IMR-90 (cell line): ENCODE measurements around the gene MICOS13. TPM values are rescaled to one million over a fixed set of nuclear protein-coding genes. Genes with fewer than 3 reads are reported as not detected.

ENCODE experiments used
- ATAC-seq: fragments of 200-7000 bp; cut with Tn5 transposase; 2 replicates; pipeline ENCODE4 v1.9.1; 2020; ENCODE audit warnings: low read depth, mild to moderate bottlenecking, moderate library complexity
- BruUV-seq: library from RNA; stranded (reverse); fragments of 400-500 nt; replicated peaks from 2 replicates; lab custom pipeline; 2021; lab: Mats Ljungman, UMichigan
- CTCF ChIA-PET: fragments of 300-600 bp; formaldehyde crosslinking; extraction: SDS; loops from one replicate; lab custom pipeline; 2021; ENCODE audit warnings: antibody characterized with exemption; lab: Yijun Ruan, JAX
- POLR2A ChIA-PET: fragments of 300-600 bp; sonication (Branson Sonifier 250); formaldehyde crosslinking; loops from one replicate; lab custom pipeline; 2022; ENCODE audit warnings: antibody characterized with exemption; ENCODE audit not compliant: unreplicated experiment; lab: Charles Lee
- DNase-seq: peaks from one replicate; pipeline ENCODE4 v3.0.0; 2013
- H2AFZ ChIP-seq: replicated peaks from 2 replicates; pipeline ENCODE3; 2013; ENCODE audit warnings: low read length, mild to moderate bottlenecking; ENCODE audit not compliant: poor library complexity
- H2AK5ac ChIP-seq: 2 replicates; pipeline ENCODE4 v1.6.1; 2013; ENCODE audit warnings: low read depth, low read length, inconsistent platforms
- H2AK9ac ChIP-seq: replicated peaks from 2 replicates; pipeline ENCODE3; 2013; ENCODE audit warnings: mild to moderate bottlenecking, low read depth, low read length, moderate library complexity; ENCODE audit not compliant: poor library complexity
- H2BK120ac ChIP-seq: 2 replicates; pipeline ENCODE4 v1.6.1; 2013; ENCODE audit warnings: low read depth, low read length, inconsistent platforms
- H2BK15ac ChIP-seq: 3 replicates; pipeline ENCODE4 v1.6.1; 2013; ENCODE audit warnings: low read depth, low read length, inconsistent platforms
- H2BK20ac ChIP-seq: 2 replicates; pipeline ENCODE4 v1.6.1; 2013; ENCODE audit warnings: low read depth, mild to moderate bottlenecking, inconsistent platforms, low read length, moderate library complexity
- H2BK5ac ChIP-seq: 2 replicates; pipeline ENCODE4 v1.6.1; 2013; ENCODE audit warnings: mild to moderate bottlenecking, low read depth, low read length, inconsistent platforms; ENCODE audit not compliant: poor library complexity, severe bottlenecking
- H3K14ac ChIP-seq: replicated peaks from 2 replicates; pipeline ENCODE4 v1.6.1; 2013; ENCODE audit warnings: low read depth, low read length, inconsistent platforms
- H3K18ac ChIP-seq: 2 replicates; pipeline ENCODE4 v1.6.1; 2013; ENCODE audit warnings: low read depth, low read length, control low read depth
- H3K23ac ChIP-seq: 2 replicates; pipeline ENCODE4 v1.6.1; 2013; ENCODE audit warnings: low read depth, low read length, inconsistent platforms
- H3K27ac ChIP-seq: 2 replicates; pipeline ENCODE4 v1.5.1; 2013; ENCODE audit warnings: mild to moderate bottlenecking, control low read depth, low read length; ENCODE audit not compliant: insufficient read depth
- H3K27me3 ChIP-seq: 2 replicates; pipeline ENCODE4 v1.6.1; 2013; ENCODE audit warnings: low read length; ENCODE audit not compliant: control insufficient read depth, insufficient read depth
- H3K36me3 ChIP-seq: 2 replicates; pipeline ENCODE4 v1.6.1; 2013; ENCODE audit warnings: low read length, mixed read lengths; ENCODE audit not compliant: control insufficient read depth, insufficient read depth
- H3K4ac ChIP-seq: 2 replicates; pipeline ENCODE4 v1.6.1; 2013; ENCODE audit warnings: low read depth, low read length, inconsistent platforms
- H3K4me1 ChIP-seq: 2 replicates; pipeline ENCODE4 v1.6.1; 2013; ENCODE audit warnings: low read length, mixed read lengths; ENCODE audit not compliant: control insufficient read depth, insufficient read depth
- H3K4me2 ChIP-seq: 2 replicates; pipeline ENCODE4 v1.6.1; 2013; ENCODE audit warnings: low read depth, mild to moderate bottlenecking, control low read depth, low read length, moderate library complexity
- H3K4me3 ChIP-seq: 2 replicates; pipeline ENCODE4 v1.5.1; 2013; ENCODE audit warnings: low read depth, mild to moderate bottlenecking, control low read depth, low read length, moderate library complexity; ENCODE audit not compliant: insufficient read depth
- H3K56ac ChIP-seq: 2 replicates; pipeline ENCODE4 v1.6.1; 2013; ENCODE audit warnings: low read length, inconsistent platforms; ENCODE audit not compliant: insufficient read depth; ENCODE audit errors: extremely low read depth
- H3K79me1 ChIP-seq, 2 experiments: 2 replicates each; pipeline ENCODE4 v1.6.1; 2013; ENCODE audit warnings: low read length in 2 of 2, inconsistent platforms in 1 of 2, low read depth in 1 of 2
- H3K9ac ChIP-seq: 2 replicates; pipeline ENCODE4 v1.6.1; 2013; ENCODE audit warnings: low read depth, low read length, control low read depth
- H3K9me1 ChIP-seq: 2 replicates; pipeline ENCODE4 v1.6.1; 2013; ENCODE audit warnings: low read length, inconsistent platforms; ENCODE audit not compliant: insufficient read depth
- H3K9me3 ChIP-seq: 2 replicates; pipeline ENCODE4 v1.6.1; 2013; ENCODE audit warnings: low read length; ENCODE audit not compliant: control insufficient read depth, insufficient read depth
- H4K20me1 ChIP-seq: 2 replicates; pipeline ENCODE4 v1.6.1; 2013; ENCODE audit warnings: low read length, inconsistent platforms; ENCODE audit not compliant: insufficient read depth
- H4K5ac ChIP-seq: 2 replicates; pipeline ENCODE4 v1.6.1; 2013; ENCODE audit warnings: mild to moderate bottlenecking, low read depth, low read length, control low read depth
- H4K8ac ChIP-seq, 2 experiments: 2 replicates each; pipeline ENCODE4 v1.6.1; 2013; ENCODE audit warnings: low read depth in 2 of 2, low read length in 2 of 2, control low read depth in 1 of 2, inconsistent platforms in 1 of 2
- H4K91ac ChIP-seq: 2 replicates; pipeline ENCODE4 v1.6.1; 2013; ENCODE audit warnings: low read depth, low read length, inconsistent platforms; ENCODE audit not compliant: insufficient read depth
- CEBPB ChIP-seq: IDR thresholded peaks from 2 replicates; pipeline ENCODE4 v1.6.1; 2012; ENCODE audit warnings: low read depth, low read length, improper control_type of control experiment
- CHD1 ChIP-seq: IDR thresholded peaks from 2 replicates; pipeline ENCODE4 v1.6.1; 2012; ENCODE audit warnings: low read depth, low read length, improper control_type of control experiment
- MAFK ChIP-seq: IDR thresholded peaks from 2 replicates; pipeline ENCODE4 v1.6.1; 2012; ENCODE audit warnings: low read depth, low read length, improper control_type of control experiment
- MAZ ChIP-seq: IDR thresholded peaks from 2 replicates; pipeline ENCODE4 v1.6.1; 2012; ENCODE audit warnings: low read depth, mild to moderate bottlenecking, low read length, improper control_type of control experiment, moderate library complexity, borderline replicate concordance
- MXI1 ChIP-seq: IDR thresholded peaks from 2 replicates; pipeline ENCODE4 v1.6.1; 2012; ENCODE audit warnings: low read depth, mild to moderate bottlenecking, low read length, moderate library complexity, borderline replicate concordance
- POLR2A ChIP-seq: IDR thresholded peaks from 2 replicates; pipeline ENCODE4 v1.6.1; 2012; ENCODE audit warnings: mild to moderate bottlenecking, low read depth, low read length
- RAD21 ChIP-seq: IDR thresholded peaks from 2 replicates; pipeline ENCODE4 v1.6.1; 2012; ENCODE audit warnings: low read length, improper control_type of control experiment
- RFX5 ChIP-seq: IDR thresholded peaks from 2 replicates; pipeline ENCODE4 v1.8.0; 2012; ENCODE audit warnings: low read depth, mild to moderate bottlenecking, low read length, moderate library complexity
- SMC3 ChIP-seq: fragments of 150-350 bp; IDR thresholded peaks from 2 replicates; pipeline ENCODE4 v1.6.1; 2016; ENCODE audit warnings: low read depth, mild to moderate bottlenecking, antibody characterized with exemption, low read length, moderate library complexity
- WGBS, 2 experiments: methylation state at CpG; one replicate each; pipeline versions ENCODE4 v1.1.5 to v1.1.7; 2013; ENCODE audit warnings: missing lambda C conversion rate in 2 of 2; ENCODE audit not compliant: insufficient read length in 1 of 2; ENCODE audit errors: extremely low coverage in 2 of 2; 5-methylcytosine and 5-hydroxymethylcytosine counted together
- dilution Hi-C: fragments of 300-500 bp; cut with HindIII; formaldehyde crosslinking; loops from one replicate; pipeline ENCODE4 v1.14.3; 2018; ENCODE audit warnings: low sequenced_read_pairs; ENCODE audit not compliant: unreplicated experiment
- in situ Hi-C: fragments of 300-500 bp; cut with MboI; formaldehyde crosslinking; loops from 3 replicates; pipeline ENCODE4 v1.14.3; 2019; ENCODE audit warnings: low sequenced_read_pairs, inconsistent platforms, mixed read lengths
- intact Hi-C: fragments of 100-400 bp; cut with micrococcal nuclease; formaldehyde crosslinking; loops from 2 replicates; pipeline ENCODE4 v1.10.0; 2022
- polyA plus RNA-seq, 3 experiments: library from polyadenylated mRNA; depleted of rRNA; stranded (reverse); fragments of >200 nt; gene quantifications; 2 replicates each; pipeline ENCODE4 v1.2.3, GENCODE V29; 2012; ENCODE audit warnings: low replicate concordance in 1 of 3
- total RNA-seq: library from RNA; depleted of rRNA; stranded (reverse); fragments of >200 nt; gene quantifications from 2 replicates; pipeline ENCODE4 v1.2.3, GENCODE V29; 2012
- TF ChIP-seq, protein P1 (sequence below): fragments of 150-350 bp; IDR thresholded peaks from 2 replicates; pipeline ENCODE4 v1.6.1; 2017; ENCODE audit warnings: mild to moderate bottlenecking, antibody characterized with exemption, low read length, low read depth

Gene MICOS13
- total and polyA plus RNA-seq, 2 of the 4 experiments (the other 2 are of a cell fraction) = 14.5 to 48.9 TPM

DNA sequence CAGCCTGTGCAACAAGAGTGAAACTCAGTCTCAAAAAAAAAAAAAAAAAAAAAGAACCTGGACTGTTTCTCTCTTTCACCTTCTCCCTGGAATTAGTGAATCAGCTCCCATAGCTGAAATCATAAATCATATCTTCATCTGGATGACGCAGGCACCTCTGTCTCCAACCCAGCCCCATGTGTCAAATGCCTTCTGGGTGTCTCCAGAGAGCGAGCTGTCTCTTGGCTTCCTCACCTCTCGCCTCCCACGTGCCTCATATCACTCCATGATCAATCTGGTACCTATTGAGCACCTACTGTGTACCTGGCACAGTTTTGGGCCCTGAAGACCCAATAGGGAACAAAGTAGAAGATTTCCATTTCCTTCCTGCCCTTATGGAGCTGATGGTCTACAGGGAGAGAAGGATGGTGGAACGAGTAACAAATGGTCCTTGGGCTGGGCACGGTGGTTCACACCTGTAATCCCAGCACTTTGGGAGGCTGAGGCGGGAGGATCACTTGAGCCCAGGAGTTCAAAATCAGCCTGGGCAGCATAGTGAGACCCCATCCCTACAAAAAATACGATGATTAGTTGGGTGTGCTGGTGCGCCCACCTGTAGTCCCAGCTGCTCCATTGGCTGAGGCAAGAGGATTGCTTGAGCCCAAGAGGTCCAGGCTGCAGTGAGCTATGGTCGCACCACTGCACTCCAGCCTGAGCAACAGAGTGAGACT lies 3.0 kb upstream of the MICOS13 start:
- ATAC-seq = no peak
- Histone ChIP-seq H2BK120ac (no peak overlapping the region), H3K9ac (no peak overlapping the region), H2AK9ac (no peak overlapping the region), H3K27me3 (no peaks in the 10 kb centered on the region), H3K27ac (no peak overlapping the region), H4K5ac (no peak overlapping the region), H3K36me3 (no peaks in the 10 kb centered on the region), H2BK5ac (no peak overlapping the region), H3K18ac (no peak overlapping the region), H3K9me3 (no peaks in the 10 kb centered on the region), H2BK20ac (no peak overlapping the region), H3K56ac (no peak overlapping the region), H3K4me2 (no peak overlapping the region), H2AK5ac (no peak overlapping the region), H3K4me3 (no peak overlapping the region), H4K91ac (no peak overlapping the region), H3K23ac (no peak overlapping the region), H4K8ac (no peak overlapping the region), H3K14ac (no peak overlapping the region), H2AFZ (no peak overlapping the region), H3K4ac (no peak overlapping the region), H2BK15ac (no peak overlapping the region), H3K79me1 (peaks cover 15 to 19% of the 10 kb centered on the region in 2 experiments; a peak in 3 of 4 replicates), H3K4me1 (peaks cover 7% of the 10 kb centered on the region), H4K20me1 (no peaks in the 10 kb centered on the region), H3K9me1 (peaks cover 3% of the 10 kb centered on the region; the same call in 1 of the 2 replicates)
- intact Hi-C loops (no loop called here), dilution Hi-C loops (no loop called here), in situ Hi-C loops (no loop called here)
- DNase-seq = no peak
- POLR2A ChIA-PET = interaction anchor here (0.6 kb wide), 1 partner anchor 60 kb away, joined by 5 read pairs; the partner anchor contains the start of gene SAFB
- CTCF ChIA-PET = no interaction called here
- 87% methylated on average over 3 of the region's 10 CpGs; no CpG with 5 or more reads in 1 of the 2 experiments for WGBS, 2 experiments
- BruUV-seq = no TSS peak
- TF ChIP-seq SMC3 = no peak
- no peak for TF ChIP-seq CEBPB
- no peak for TF ChIP-seq RFX5
- TF ChIP-seq, protein P1, sequence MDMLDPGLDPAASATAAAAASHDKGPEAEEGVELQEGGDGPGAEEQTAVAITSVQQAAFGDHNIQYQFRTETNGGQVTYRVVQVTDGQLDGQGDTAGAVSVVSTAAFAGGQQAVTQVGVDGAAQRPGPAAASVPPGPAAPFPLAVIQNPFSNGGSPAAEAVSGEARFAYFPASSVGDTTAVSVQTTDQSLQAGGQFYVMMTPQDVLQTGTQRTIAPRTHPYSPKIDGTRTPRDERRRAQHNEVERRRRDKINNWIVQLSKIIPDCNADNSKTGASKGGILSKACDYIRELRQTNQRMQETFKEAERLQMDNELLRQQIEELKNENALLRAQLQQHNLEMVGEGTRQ = no peak
- no peak for TF ChIP-seq CHD1
- TF ChIP-seq MXI1 = no peak
- TF ChIP-seq MAZ = no peak
- no peak for TF ChIP-seq RAD21
- TF ChIP-seq MAFK = no peak
- no peak for TF ChIP-seq POLR2A
